Ishikawa (cell line): Measurements from ENCODE around the gene CSAD.

Experiments
- CEBPB ChIP-seq: IDR thresholded peaks from 2 replicates; pipeline ENCODE4 v1.6.1; 2012
- CREB1 ChIP-seq: IDR thresholded peaks from 2 replicates; pipeline ENCODE4 v1.6.1; 2012; ENCODE audit warnings: low read depth
- EGR1 ChIP-seq: IDR thresholded peaks from 2 replicates; pipeline ENCODE4 v1.6.1; 2012
- EP300 ChIP-seq: IDR thresholded peaks from 2 replicates; pipeline ENCODE4 v1.6.1; 2012; ENCODE audit warnings: borderline replicate concordance
- FOXM1 ChIP-seq: IDR thresholded peaks from 2 replicates; pipeline ENCODE4 v1.6.1; 2012; ENCODE audit warnings: low read depth, borderline replicate concordance
- MAX ChIP-seq: IDR thresholded peaks from 2 replicates; pipeline ENCODE4 v1.6.1; 2012
- NFIC ChIP-seq: IDR thresholded peaks from 2 replicates; pipeline ENCODE4 v1.6.1; 2012
- RAD21 ChIP-seq: IDR thresholded peaks from 2 replicates; pipeline ENCODE4 v1.6.1; 2012; ENCODE audit warnings: low read depth
- REST ChIP-seq: IDR thresholded peaks from 2 replicates; pipeline ENCODE4 v1.6.1; 2012; ENCODE audit warnings: low read depth, mild to moderate bottlenecking
- TAF1 ChIP-seq: IDR thresholded peaks from 2 replicates; pipeline ENCODE4 v1.6.1; 2012; ENCODE audit warnings: low read depth, mild to moderate bottlenecking
- TCF12 ChIP-seq: IDR thresholded peaks from 2 replicates; pipeline ENCODE4 v1.6.1; 2012; ENCODE audit warnings: low read depth
- TEAD4 ChIP-seq: IDR thresholded peaks from 2 replicates; pipeline ENCODE4 v1.6.1; 2012
- USF1 ChIP-seq: IDR thresholded peaks from 2 replicates; pipeline ENCODE4 v1.6.1; 2012
- YY1 ChIP-seq: IDR thresholded peaks from 2 replicates; pipeline ENCODE4 v1.6.1; 2012; ENCODE audit warnings: low read depth
- ZBTB7A ChIP-seq: IDR thresholded peaks from 2 replicates; pipeline ENCODE4 v1.6.1; 2012; ENCODE audit warnings: low read depth

Gene CSAD

GRCh38 chr12:53197011-53197640 lies 16.4 kb upstream of the CSAD start:
- no peak for TF ChIP-seq EGR1
- no peak for TF ChIP-seq FOXM1
- TF ChIP-seq EP300, result no peak
- no peak for TF ChIP-seq TCF12
- TF ChIP-seq MAX, result no peak
- no peak for TF ChIP-seq CREB1
- TF ChIP-seq YY1, result no peak
- no peak for TF ChIP-seq TAF1
- TF ChIP-seq REST, result no peak
- TF ChIP-seq CEBPB, result no peak
- no peak for TF ChIP-seq ZBTB7A
- TF ChIP-seq RAD21, result no peak
- TF ChIP-seq TEAD4, result no peak

- TF ChIP-seq NFIC (no peak), ZBTB7A (no peak), FOXM1 (no peak), REST (no peak)
Measured at GRCh38 chr12:53196486-53196885, 15.8 kb upstream of the CSAD start.

- TF ChIP-seq REST (no peak), YY1 (no peak), ZBTB7A (no peak), RAD21 (no peak), EP300 (no peak), FOXM1 (no peak), USF1 (no peak), EGR1 (no peak), TCF12 (no peak), TEAD4 (0 out of 2 replicates have a peak, but pooled peaks have one; percentile 12), NFIC (0 out of 2 replicates have a peak, but pooled peaks have one; percentile 9), TAF1 (no peak), CREB1 (no peak), CEBPB (no peak), MAX (no peak)
Measured at GRCh38 chr12:53195516-53196420, 15.0 kb upstream of the CSAD start.

- TF ChIP-seq ZBTB7A, result no peak
- no peak for TF ChIP-seq NFIC
- TF ChIP-seq FOXM1, result no peak
- TF ChIP-seq EGR1, result no peak
- TF ChIP-seq TAF1, result no peak
- no peak for TF ChIP-seq MAX
- TF ChIP-seq TEAD4, result no peak
- TF ChIP-seq EP300, result no peak
Measured at GRCh38 chr12:53194973-53195372, 14.2 kb upstream of the CSAD start.
